Osteoblast (primary cell): Measurements from ENCODE around the gene NDUFA5. TPM values are rescaled to one million over a fixed set of nuclear protein-coding genes. Genes with fewer than 3 reads are reported as not detected.

Experiments
- DNase-seq: peaks from one replicate; pipeline ENCODE4 v3.0.0; 2011; ENCODE audit warnings: low spot score, mixed read lengths; ENCODE audit not compliant: insufficient read length; ENCODE audit errors: missing footprints
- H2AFZ ChIP-seq: 2 replicates; pipeline ENCODE4 v1.6.0; 2011; ENCODE audit warnings: mild to moderate bottlenecking, low read length
- H3K27ac ChIP-seq: 2 replicates; pipeline ENCODE4 v1.5.1; 2011; ENCODE audit warnings: mild to moderate bottlenecking, low read depth, low read length, moderate library complexity
- H3K27me3 ChIP-seq: 2 replicates; pipeline ENCODE4 v1.6.0; 2012; ENCODE audit warnings: mild to moderate bottlenecking, control low read depth, inconsistent platforms, low read length, moderate library complexity; ENCODE audit not compliant: insufficient read depth
- H3K36me3 ChIP-seq: 2 replicates; pipeline ENCODE4 v1.5.1; 2011; ENCODE audit warnings: mild to moderate bottlenecking, low read length, control low read depth, moderate library complexity; ENCODE audit not compliant: insufficient read depth
- H3K4me1 ChIP-seq: 2 replicates; pipeline ENCODE4 v1.5.1; 2011; ENCODE audit warnings: mild to moderate bottlenecking, low read length, control low read depth, moderate library complexity; ENCODE audit not compliant: insufficient read depth
- H3K4me2 ChIP-seq: 2 replicates; pipeline ENCODE4 v1.6.0; 2011; ENCODE audit warnings: mild to moderate bottlenecking, low read length; ENCODE audit not compliant: insufficient read depth
- H3K4me3 ChIP-seq: fragments of 200-600 bp; sonication (generic); 3 replicates; pipeline ENCODE4 v1.5.1; 2012; ENCODE audit warnings: mild to moderate bottlenecking, low read length, inconsistent platforms; ENCODE audit not compliant: insufficient read depth
- H3K79me2 ChIP-seq: 2 replicates; pipeline ENCODE4 v1.6.0; 2012; ENCODE audit warnings: mild to moderate bottlenecking, low read length, control low read depth, inconsistent platforms; ENCODE audit not compliant: insufficient read depth
- H3K9me3 ChIP-seq: 2 replicates; pipeline ENCODE4 v1.5.1; 2011; ENCODE audit warnings: low read depth, low read length, control low read depth
- H4K20me1 ChIP-seq: 2 replicates; pipeline ENCODE4 v1.6.0; 2012; ENCODE audit warnings: mild to moderate bottlenecking, low read length, control low read depth; ENCODE audit not compliant: insufficient read depth
- CTCF ChIP-seq: IDR thresholded peaks from 2 replicates; pipeline ENCODE4 v1.5.1; 2011; ENCODE audit warnings: mild to moderate bottlenecking, low read depth, low read length, moderate library complexity; ENCODE audit errors: extremely low read depth
- total RNA-seq: library from RNA; depleted of rRNA; stranded (reverse); fragments of >200 nt; gene quantifications from 2 replicates; pipeline ENCODE4 v1.2.3, GENCODE V29; 2012

The NDUFA5 gene
- total RNA-seq, 1 donor: 25.7 TPM

- no peak for TF ChIP-seq CTCF
- Histone ChIP-seq H3K27ac (no peak overlapping the region), H3K4me2 (no peak overlapping the region), H3K4me1 (no peaks in the 10 kb centered on the region), H2AFZ (no peak overlapping the region), H4K20me1 (no peaks in the 10 kb centered on the region), H3K36me3 (no peaks in the 10 kb centered on the region), H3K79me2 (no peaks in the 10 kb centered on the region), H3K9me3 (no peaks in the 10 kb centered on the region), H3K27me3 (no peaks in the 10 kb centered on the region), H3K4me3 (no peak overlapping the region)
- no peak for DNase-seq
These were observed 55.4 kb downstream of the NDUFA5 start for GRCh38 chr7:123502201-123502600.

GRCh38 chr7:123500878-123501489 lies 56.6 kb downstream of the NDUFA5 start:
- no peaks in the 10 kb centered on the region for H3K9me3 ChIP-seq
- H3K27me3 ChIP-seq: no peaks in the 10 kb centered on the region
- H4K20me1 ChIP-seq: no peaks in the 10 kb centered on the region
- no peak overlapping the region for H3K4me2 ChIP-seq
- H3K4me3 ChIP-seq: no peak overlapping the region
- TF ChIP-seq CTCF: no peak
- no peak overlapping the region for H3K27ac ChIP-seq
- H3K36me3 ChIP-seq: no peaks in the 10 kb centered on the region
- DNase-seq: no peak
- H2AFZ ChIP-seq: no peak overlapping the region
- H3K79me2 ChIP-seq: no peaks in the 10 kb centered on the region
- H3K4me1 ChIP-seq: no peaks in the 10 kb centered on the region

GRCh38 chr7:123499211-123499970 lies 58.2 kb downstream of the NDUFA5 start:
- no peaks in the 10 kb centered on the region for H4K20me1 ChIP-seq
- no peak overlapping the region for H2AFZ ChIP-seq
- no peak overlapping the region for H3K27ac ChIP-seq
- H3K4me1 ChIP-seq: no peaks in the 10 kb centered on the region
- H3K36me3 ChIP-seq: no peaks in the 10 kb centered on the region
- H3K4me3 ChIP-seq: no peak overlapping the region
- no peak for DNase-seq
- H3K79me2 ChIP-seq: no peaks in the 10 kb centered on the region
- H3K4me2 ChIP-seq: no peak overlapping the region
- no peaks in the 10 kb centered on the region for H3K9me3 ChIP-seq
- TF ChIP-seq CTCF: no peak
- H3K27me3 ChIP-seq: no peaks in the 10 kb centered on the region

GRCh38 chr7:123498601-123499000 lies 59.0 kb downstream of the NDUFA5 start:
- TF ChIP-seq CTCF: no peak
- no peaks in the 10 kb centered on the region for H3K4me1 ChIP-seq

More at GRCh38 chr7:123498601-123499000, 59.0 kb downstream of the NDUFA5 start:
- Histone ChIP-seq H2AFZ (no peak overlapping the region), H3K4me2 (no peak overlapping the region), H4K20me1 (no peaks in the 10 kb centered on the region), H3K79me2 (no peaks in the 10 kb centered on the region), H3K27ac (no peak overlapping the region), H3K27me3 (no peaks in the 10 kb centered on the region), H3K36me3 (no peaks in the 10 kb centered on the region), H3K9me3 (no peaks in the 10 kb centered on the region), H3K4me3 (no peak overlapping the region)
- no peak for DNase-seq
